ENCODE results near the gene DNER.

GRCh38 chr2:229463841-229464346 is 250.5 kb downstream of the DNER start:
- TF ChIP-seq, protein P1, sequence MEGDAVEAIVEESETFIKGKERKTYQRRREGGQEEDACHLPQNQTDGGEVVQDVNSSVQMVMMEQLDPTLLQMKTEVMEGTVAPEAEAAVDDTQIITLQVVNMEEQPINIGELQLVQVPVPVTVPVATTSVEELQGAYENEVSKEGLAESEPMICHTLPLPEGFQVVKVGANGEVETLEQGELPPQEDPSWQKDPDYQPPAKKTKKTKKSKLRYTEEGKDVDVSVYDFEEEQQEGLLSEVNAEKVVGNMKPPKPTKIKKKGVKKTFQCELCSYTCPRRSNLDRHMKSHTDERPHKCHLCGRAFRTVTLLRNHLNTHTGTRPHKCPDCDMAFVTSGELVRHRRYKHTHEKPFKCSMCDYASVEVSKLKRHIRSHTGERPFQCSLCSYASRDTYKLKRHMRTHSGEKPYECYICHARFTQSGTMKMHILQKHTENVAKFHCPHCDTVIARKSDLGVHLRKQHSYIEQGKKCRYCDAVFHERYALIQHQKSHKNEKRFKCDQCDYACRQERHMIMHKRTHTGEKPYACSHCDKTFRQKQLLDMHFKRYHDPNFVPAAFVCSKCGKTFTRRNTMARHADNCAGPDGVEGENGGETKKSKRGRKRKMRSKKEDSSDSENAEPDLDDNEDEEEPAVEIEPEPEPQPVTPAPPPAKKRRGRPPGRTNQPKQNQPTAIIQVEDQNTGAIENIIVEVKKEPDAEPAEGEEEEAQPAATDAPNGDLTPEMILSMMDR (IDR thresholded peaks at IDR 0.05), result no peak
- no peak for TF ChIP-seq ZBTB43 (CRISPR knock-in tag; IDR thresholded peaks at IDR 0.05)
- TF ChIP-seq PREB (CRISPR knock-in tag; IDR thresholded peaks at IDR 0.05; ENCODE audit: borderline replicate concordance), result no peak
- no peak for TF ChIP-seq GTF2I (CRISPR knock-in tag; conservative IDR thresholded peaks at IDR 0.05)
- TF ChIP-seq, protein P2, sequence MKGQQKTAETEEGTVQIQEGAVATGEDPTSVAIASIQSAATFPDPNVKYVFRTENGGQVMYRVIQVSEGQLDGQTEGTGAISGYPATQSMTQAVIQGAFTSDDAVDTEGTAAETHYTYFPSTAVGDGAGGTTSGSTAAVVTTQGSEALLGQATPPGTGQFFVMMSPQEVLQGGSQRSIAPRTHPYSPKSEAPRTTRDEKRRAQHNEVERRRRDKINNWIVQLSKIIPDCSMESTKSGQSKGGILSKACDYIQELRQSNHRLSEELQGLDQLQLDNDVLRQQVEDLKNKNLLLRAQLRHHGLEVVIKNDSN (CRISPR knock-in tag; IDR thresholded peaks at IDR 0.05), result no peak

Data from WTC11 (cell line).